Fibroblast of peridontal ligament (primary cell): ENCODE measurements around the gene KLK3.

Experiments
- DNase-seq: peaks from one replicate; pipeline ENCODE4 v3.0.0-alpha.2; 2010; ENCODE audit errors: extremely low read depth

KLK3 gene

GRCh38 chr19:50898018-50898417, 43.3 kb downstream of the KLK3 start:
- DNase-seq: no peak

DNA sequence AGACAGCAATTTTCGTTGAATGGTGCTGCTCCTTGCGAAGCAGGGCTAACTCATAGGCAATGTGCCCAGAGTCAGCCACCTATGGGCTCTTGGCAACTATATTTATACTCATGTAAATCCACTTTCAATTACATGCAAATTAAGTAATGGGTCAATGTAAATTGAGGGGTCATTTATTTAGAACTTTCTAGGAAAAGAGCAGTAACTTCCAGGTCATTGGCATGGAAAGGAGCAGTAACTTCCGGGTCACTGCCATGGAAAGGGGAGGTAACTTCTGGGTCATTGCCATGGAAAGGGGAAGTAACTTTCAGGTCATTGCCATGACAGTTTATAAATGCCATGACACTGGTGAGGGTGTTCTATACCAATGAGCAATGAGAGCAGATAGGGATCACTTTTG, 44.9 kb downstream of the KLK3 start:
- no peak for DNase-seq

- no peak for DNase-seq
Measured at GRCh38 chr19:50902640-50903039, 47.9 kb downstream of the KLK3 start.

GRCh38 chr19:50906217-50906616, 51.5 kb downstream of the KLK3 start:
- DNase-seq: no peak

GRCh38 chr19:50908336-50908735, 53.6 kb downstream of the KLK3 start:
- DNase-seq: no peak

- DNase-seq: no peak
Measured at GRCh38 chr19:50909240-50910070, 54.7 kb downstream of the KLK3 start.
